ENCODE results near the gene BTG2. TPM values are rescaled to one million over a fixed set of nuclear protein-coding genes. Genes with fewer than 3 reads are reported as not detected.
"Not testable (repeated sequence)": the region's sequence is repeated elsewhere in the genome, so short reads cannot be mapped to it uniquely, and the experiment has no call there.

The BTG2 gene
- total RNA-seq, 1 experiment from 2014 or later: 30.4 TPM

- DNase-seq (ENCODE audit: low read depth): no peak
Measured at GRCh38 chr1:203291201-203292096, 13.9 kb upstream of the BTG2 start.

- DNase-seq (ENCODE audit: low read depth): no peak
Measured at GRCh38 chr1:203295796-203296195, 9.5 kb upstream of the BTG2 start.

- peak; percentile 67 for DNase-seq (ENCODE audit: low read depth)
Measured at GRCh38 chr1:203296460-203297073, 8.8 kb upstream of the BTG2 start.

- DNase-seq (ENCODE audit: low read depth): no peak
Measured at GRCh38 chr1:203299169-203299568, 6.2 kb upstream of the BTG2 start.

- DNase-seq (ENCODE audit: low read depth): not testable (repeated sequence)
Measured at GRCh38 chr1:203299719-203300429, 5.4 kb upstream of the BTG2 start.

- no peak for DNase-seq (ENCODE audit: low read depth)
Measured at GRCh38 chr1:203300441-203301330, 4.6 kb upstream of the BTG2 start.

- DNase-seq (ENCODE audit: low read depth): no peak
Measured at GRCh38 chr1:203301331-203301668, 4.0 kb upstream of the BTG2 start.

- no peak for DNase-seq (ENCODE audit: low read depth)
Measured at GRCh38 chr1:203302456-203302855, 2.9 kb upstream of the BTG2 start.

- no peak for DNase-seq (ENCODE audit: low read depth)
Measured at GRCh38 chr1:203302894-203303293, 2.4 kb upstream of the BTG2 start.

GRCh38 chr1:203304391-203304918 lies 864 bp upstream of the BTG2 start:
- DNase-seq (ENCODE audit: low read depth): no peak

GRCh38 chr1:203305809-203306088 lies 430 bp downstream of the BTG2 start:
- no peak for DNase-seq (ENCODE audit: low read depth)

GRCh38 chr1:203306089-203306964 lies 1.0 kb downstream of the BTG2 start:
- DNase-seq (ENCODE audit: low read depth): peak; percentile 93

GRCh38 chr1:203306965-203307541 lies 1.7 kb downstream of the BTG2 start:
- DNase-seq (ENCODE audit: low read depth): peak; percentile 64

GRCh38 chr1:203307641-203308126 lies 2.4 kb downstream of the BTG2 start:
- DNase-seq (ENCODE audit: low read depth): no peak

- no peak for DNase-seq (ENCODE audit: low read depth)
Measured at GRCh38 chr1:203308328-203308922, 3.1 kb downstream of the BTG2 start.

GRCh38 chr1:203308923-203309331 lies 3.6 kb downstream of the BTG2 start:
- no peak for DNase-seq (ENCODE audit: low read depth)

GRCh38 chr1:203311368-203312301 lies 6.3 kb downstream of the BTG2 start:
- DNase-seq (ENCODE audit: low read depth): no peak

GRCh38 chr1:203314025-203314759 lies 8.9 kb downstream of the BTG2 start:
- DNase-seq (ENCODE audit: low read depth): not testable (repeated sequence)
